GM10847 (cell line): ENCODE measurements around the gene KRTAP10-5.

ENCODE experiments used
- POLR2A ChIP-seq: IDR thresholded peaks from 2 replicates; pipeline ENCODE4 v1.6.1; 2011; ENCODE audit not compliant: insufficient read length; ENCODE audit errors: extremely low read depth

KRTAP10-5 gene

GRCh38 chr21:44567481-44568171 lies 12.8 kb downstream of the KRTAP10-5 start:
- no peak for TF ChIP-seq POLR2A

- TF ChIP-seq POLR2A, result no peak
These were observed 14.0 kb downstream of the KRTAP10-5 start for GRCh38 chr21:44566403-44566802.

GRCh38 chr21:44564886-44565598 lies 15.4 kb downstream of the KRTAP10-5 start:
- TF ChIP-seq POLR2A, result no peak

- no peak for TF ChIP-seq POLR2A
These were observed 16.3 kb downstream of the KRTAP10-5 start for GRCh38 chr21:44564099-44564498.

- no peak for TF ChIP-seq POLR2A
These were observed 21.7 kb downstream of the KRTAP10-5 start, which contains the start of gene KRTAP10-3 for GRCh38 chr21:44558695-44559094. TSS of gene KRTAP10-3 (minus strand) at chr21:44558795. CDS start at chr21:44558715, 80 bp downstream.

- TF ChIP-seq POLR2A, result no peak
These were observed 22.7 kb downstream of the KRTAP10-5 start for GRCh38 chr21:44557491-44558328.

- no peak for TF ChIP-seq POLR2A
These were observed 23.5 kb downstream of the KRTAP10-5 start for GRCh38 chr21:44556879-44557278.

- TF ChIP-seq POLR2A, result no peak
These were observed 25.1 kb downstream of the KRTAP10-5 start for GRCh38 chr21:44555200-44555875.

GRCh38 chr21:44552681-44553080 lies 27.7 kb downstream of the KRTAP10-5 start:
- TF ChIP-seq POLR2A, result no peak

GRCh38 chr21:44552136-44552535 lies 28.3 kb downstream of the KRTAP10-5 start:
- TF ChIP-seq POLR2A, result no peak

- TF ChIP-seq POLR2A, result no peak
These were observed 29.0 kb downstream of the KRTAP10-5 start, which contains the start of gene KRTAP10-2 for GRCh38 chr21:44551340-44551961. TSS of gene KRTAP10-2 (minus strand) at chr21:44551505. CDS start at chr21:44551458, 47 bp downstream.

- TF ChIP-seq POLR2A, result no peak
These were observed 29.6 kb downstream of the KRTAP10-5 start for GRCh38 chr21:44550807-44551206.

- TF ChIP-seq POLR2A, result no peak
These were observed 30.7 kb downstream of the KRTAP10-5 start for GRCh38 chr21:44549525-44550211.

- no peak for TF ChIP-seq POLR2A
These were observed 31.5 kb downstream of the KRTAP10-5 start for GRCh38 chr21:44548922-44549321.
